Colonic mucosa (tissue), 4 donors: ENCODE results near the gene SYTL5. TPM values are rescaled to one million over a fixed set of nuclear protein-coding genes. Genes with fewer than 3 reads are reported as not detected.

Experiments
- DNase-seq: peaks from one replicate; pipeline ENCODE4 v3.0.0-alpha.2; 2020
- H3K27ac ChIP-seq: fragments of 200-600 bp; one replicate; pipeline ENCODE4 v1.8.0; 2021
- H3K27me3 ChIP-seq: fragments of 200-600 bp; one replicate; pipeline ENCODE4 v1.8.0; 2021
- H3K36me3 ChIP-seq: fragments of 200-600 bp; one replicate; pipeline ENCODE4 v1.8.0; 2021
- H3K4me1 ChIP-seq: fragments of 200-600 bp; one replicate; pipeline ENCODE4 v1.8.0; 2021; ENCODE audit warnings: mild to moderate bottlenecking
- H3K4me3 ChIP-seq: fragments of 200-600 bp; one replicate; pipeline ENCODE4 v1.8.0; 2021
- H3K9ac ChIP-seq, 2 donors: one replicate each; pipeline ENCODE4 v1.7.0; 2013; ENCODE audit warnings: control low read depth in 2 of 2, low read depth in 2 of 2, low read length in 2 of 2
- H3K9me3 ChIP-seq: fragments of 200-600 bp; one replicate; pipeline ENCODE4 v1.8.0; 2021
- CTCF ChIP-seq: fragments of 200-600 bp; IDR thresholded peaks from one replicate; pipeline ENCODE4 v1.8.0; 2022; ENCODE audit warnings: antibody characterized with exemption, mild to moderate bottlenecking
- intact Hi-C: fragments of 100-400 bp; cut with DNase I; formaldehyde crosslinking; loops from one replicate; pipeline ENCODE4 v1.14.1; 2022
- total RNA-seq, 2 donors: library from RNA; stranded (reverse); fragmentation: NEBNext Ultra II Directional in 1 of 2; extraction: Animal tissue kit (Norgen Biotek cat#: 25700) in 1 of 2; gene quantifications; one replicate each; pipeline ENCODE4 v1.2.1, GENCODE V29; 2021
- donor health status: healthy.
- donor health status: DM: no; HTN: no; CAD: no.
- donor health status: DM: no; HTN: no; CAD: no.

The SYTL5 gene
- total RNA-seq, 2 donors from 2014 or later, result 5.4 to 7.1 TPM

GRCh38 chrX:37993176-37993575 lies 13.2 kb upstream of the SYTL5 start:
- no peak for DNase-seq
- Histone ChIP-seq H3K4me3 (no peak overlapping the region), H3K27ac (no peak overlapping the region), H3K9me3 (no peaks in the 10 kb centered on the region), H3K4me1 (no peaks in the 10 kb centered on the region), H3K36me3 (no peaks in the 10 kb centered on the region), H3K27me3 (no peaks in the 10 kb centered on the region), H3K9ac (no peak overlapping the region)
- no peak for TF ChIP-seq CTCF
- intact Hi-C loops, result no loop called here

GRCh38 chrX:37993837-37994619 lies 12.3 kb upstream of the SYTL5 start:
- no peak for TF ChIP-seq CTCF

GRCh38 chrX:37995428-37995827 lies 10.9 kb upstream of the SYTL5 start:
- Histone ChIP-seq H3K9me3 (no peaks in the 10 kb centered on the region), H3K36me3 (no peaks in the 10 kb centered on the region), H3K9ac (no peak overlapping the region), H3K27me3 (no peaks in the 10 kb centered on the region), H3K4me3 (no peak overlapping the region), H3K27ac (no peak overlapping the region), H3K4me1 (no peaks in the 10 kb centered on the region)
- intact Hi-C loops, result no loop called here
- no peak for DNase-seq
- TF ChIP-seq CTCF, result no peak

More at GRCh38 chrX:37993837-37994619, 12.3 kb upstream of the SYTL5 start:
- Histone ChIP-seq H3K9me3 (no peaks in the 10 kb centered on the region), H3K27me3 (no peaks in the 10 kb centered on the region), H3K9ac (no peak overlapping the region), H3K4me1 (no peaks in the 10 kb centered on the region), H3K36me3 (no peaks in the 10 kb centered on the region), H3K4me3 (no peak overlapping the region), H3K27ac (peak overlapping the region; percentile 49)
- peak; percentile 72 for DNase-seq
- intact Hi-C loops, result no loop called here

GRCh38 chrX:37997096-37997495 lies 9.3 kb upstream of the SYTL5 start:
- Histone ChIP-seq H3K27ac (no peak overlapping the region), H3K9ac (no peak overlapping the region), H3K9me3 (no peaks in the 10 kb centered on the region), H3K27me3 (no peaks in the 10 kb centered on the region), H3K36me3 (no peaks in the 10 kb centered on the region), H3K4me1 (no peaks in the 10 kb centered on the region), H3K4me3 (no peak overlapping the region)
- intact Hi-C loops, result no loop called here
- DNase-seq, result no peak
- TF ChIP-seq CTCF, result no peak

GRCh38 chrX:37998586-37999262 lies 7.6 kb upstream of the SYTL5 start:
- Histone ChIP-seq H3K27ac (no peak overlapping the region), H3K9me3 (no peaks in the 10 kb centered on the region), H3K4me3 (no peak overlapping the region), H3K4me1 (no peaks in the 10 kb centered on the region), H3K27me3 (no peaks in the 10 kb centered on the region), H3K36me3 (no peaks in the 10 kb centered on the region), H3K9ac (no peak overlapping the region)
- no peak for TF ChIP-seq CTCF
- DNase-seq, result no peak
- intact Hi-C loops, result no loop called here
